HepG2 (cell line): Measurements from ENCODE around the gene KHNYN. TPM values are rescaled to one million over a fixed set of nuclear protein-coding genes. Genes with fewer than 3 reads are reported as not detected.

ENCODE experiments used
- ATF7-NPFF ChIP-seq: sonication (generic); formaldehyde crosslinking; IDR thresholded peaks from 2 replicates; pipeline ENCODE4 v1.8.1; 2023; ENCODE audit warnings: mild to moderate bottlenecking, low read depth, missing genetic modification reagents, moderate library complexity
- NFYC ChIP-seq: IDR thresholded peaks from 2 replicates; pipeline ENCODE4 v1.6.1; 2016; ENCODE audit warnings: missing genetic modification reagents, missing compliant biosample characterization
- POLR2AphosphoS2 ChIP-seq: IDR thresholded peaks from 2 replicates; pipeline ENCODE4 v1.6.1; 2011; ENCODE audit warnings: low read depth, low read length, improper control_type of control experiment
- PRPF4 ChIP-seq: fragments of 200-400 bp; formaldehyde crosslinking; IDR thresholded peaks from 2 replicates; pipeline ENCODE4 v1.6.1; 2016; ENCODE audit warnings: low read length, low read depth; ENCODE audit not compliant: poor library complexity, severe bottlenecking
- RARA ChIP-seq: IDR thresholded peaks from 2 replicates; pipeline ENCODE4 v1.6.1; 2016; ENCODE audit warnings: missing genetic modification reagents, missing compliant biosample characterization
- SMAD9 ChIP-seq: sonication (generic); formaldehyde crosslinking; IDR thresholded peaks from 2 replicates; pipeline ENCODE4 v1.5.1; 2020; ENCODE audit warnings: mild to moderate bottlenecking, missing genetic modification reagents
- TEF ChIP-seq: sonication (generic); formaldehyde crosslinking; IDR thresholded peaks from 2 replicates; pipeline ENCODE4 v1.5.0; 2020; ENCODE audit warnings: missing genetic modification reagents
- ZFYVE20 ChIP-seq: sonication (generic); formaldehyde crosslinking; IDR thresholded peaks from 2 replicates; pipeline ENCODE4 v1.8.0; 2023; ENCODE audit warnings: low read depth, mild to moderate bottlenecking, moderate library complexity, missing genetic modification reagents, borderline replicate concordance
- ZNF616 ChIP-seq: sonication (generic); formaldehyde crosslinking; IDR thresholded peaks from 2 replicates; pipeline ENCODE4 v1.5.0; 2020; ENCODE audit warnings: low read depth, mild to moderate bottlenecking, missing genetic modification reagents
- ZNF619 ChIP-seq: sonication (generic); formaldehyde crosslinking; IDR thresholded peaks from 2 replicates; pipeline ENCODE4 v1.4.0; 2020; ENCODE audit warnings: mild to moderate bottlenecking, missing genetic modification reagents
- ZNF724P ChIP-seq: sonication (generic); formaldehyde crosslinking; IDR thresholded peaks from 2 replicates; pipeline ENCODE4 v1.8.0; 2022; ENCODE audit warnings: missing genetic modification reagents, borderline replicate concordance
- polyA plus RNA-seq, 8 experiments: library from polyadenylated mRNA; depleted of rRNA in 3 of 8; stranded (reverse) in 7 of 8; unstranded in 1 of 8; fragments of >200 nt; fragmentation: Illumina TruSeq in 4 of 8; extraction: Trizol in 4 of 8; gene quantifications; 2 replicates each; pipeline versions ENCODE4 v1.2.1 to v1.2.3, GENCODE V29; 2011 to 2016; ENCODE audit warnings: low read depth in 4 of 8, missing spikeins in 1 of 8, mixed read lengths in 1 of 8; ENCODE audit not compliant: insufficient read depth in 1 of 8
- total RNA-seq, 5 experiments: library from RNA; depleted of rRNA; stranded (reverse); fragments of >200 nt; fragmentation: Illumina TruSeq; extraction: Trizol; gene quantifications; 2 replicates each; pipeline ENCODE4 v1.2.3, GENCODE V29; 2016; ENCODE audit warnings: low read depth in 1 of 5
- TF ChIP-seq, protein P1 (sequence below), 2 experiments: fragments of 450-650 bp in 1 of 2; sonication (generic) in 1 of 2; formaldehyde crosslinking in 1 of 2; IDR thresholded peaks; 2 replicates each; pipeline versions ENCODE4 v1.6.1 to v1.8.0; 2016 to 2022; ENCODE audit warnings: antibody characterized with exemption in 1 of 2, mild to moderate bottlenecking in 1 of 2, missing genetic modification reagents in 1 of 2
- TF ChIP-seq, protein P2 (sequence below): sonication (generic); formaldehyde crosslinking; conservative IDR thresholded peaks from 2 replicates; pipeline ENCODE4 v1.5.0; 2020; ENCODE audit warnings: missing genetic modification reagents

KHNYN gene
- total and polyA plus RNA-seq, 2 of the 13 experiments (the other 11 are each of a cell fraction or from before 2014, with no cell fraction given) = 52.8 to 75.7 TPM

- TF ChIP-seq, protein P1, sequence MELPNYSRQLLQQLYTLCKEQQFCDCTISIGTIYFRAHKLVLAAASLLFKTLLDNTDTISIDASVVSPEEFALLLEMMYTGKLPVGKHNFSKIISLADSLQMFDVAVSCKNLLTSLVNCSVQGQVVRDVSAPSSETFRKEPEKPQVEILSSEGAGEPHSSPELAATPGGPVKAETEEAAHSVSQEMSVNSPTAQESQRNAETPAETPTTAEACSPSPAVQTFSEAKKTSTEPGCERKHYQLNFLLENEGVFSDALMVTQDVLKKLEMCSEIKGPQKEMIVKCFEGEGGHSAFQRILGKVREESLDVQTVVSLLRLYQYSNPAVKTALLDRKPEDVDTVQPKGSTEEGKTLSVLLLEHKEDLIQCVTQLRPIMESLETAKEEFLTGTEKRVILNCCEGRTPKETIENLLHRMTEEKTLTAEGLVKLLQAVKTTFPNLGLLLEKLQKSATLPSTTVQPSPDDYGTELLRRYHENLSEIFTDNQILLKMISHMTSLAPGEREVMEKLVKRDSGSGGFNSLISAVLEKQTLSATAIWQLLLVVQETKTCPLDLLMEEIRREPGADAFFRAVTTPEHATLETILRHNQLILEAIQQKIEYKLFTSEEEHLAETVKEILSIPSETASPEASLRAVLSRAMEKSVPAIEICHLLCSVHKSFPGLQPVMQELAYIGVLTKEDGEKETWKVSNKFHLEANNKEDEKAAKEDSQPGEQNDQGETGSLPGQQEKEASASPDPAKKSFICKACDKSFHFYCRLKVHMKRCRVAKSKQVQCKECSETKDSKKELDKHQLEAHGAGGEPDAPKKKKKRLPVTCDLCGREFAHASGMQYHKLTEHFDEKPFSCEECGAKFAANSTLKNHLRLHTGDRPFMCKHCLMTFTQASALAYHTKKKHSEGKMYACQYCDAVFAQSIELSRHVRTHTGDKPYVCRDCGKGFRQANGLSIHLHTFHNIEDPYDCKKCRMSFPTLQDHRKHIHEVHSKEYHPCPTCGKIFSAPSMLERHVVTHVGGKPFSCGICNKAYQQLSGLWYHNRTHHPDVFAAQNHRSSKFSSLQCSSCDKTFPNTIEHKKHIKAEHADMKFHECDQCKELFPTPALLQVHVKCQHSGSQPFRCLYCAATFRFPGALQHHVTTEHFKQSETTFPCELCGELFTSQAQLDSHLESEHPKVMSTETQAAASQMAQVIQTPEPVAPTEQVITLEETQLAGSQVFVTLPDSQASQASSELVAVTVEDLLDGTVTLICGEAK (IDR thresholded peaks at IDR 0.05) = peak; percentile 94
- TF ChIP-seq, protein P1 (CRISPR knock-in tag; IDR thresholded peaks at IDR 0.05) = peak; percentile 84
- TF ChIP-seq PRPF4 (no peak), ZFYVE20 (peak; percentile 89), ZNF724P (CRISPR knock-in tag) (peak; percentile 74), SMAD9 (CRISPR knock-in tag) (no peak; the same call in 1 of the 2 replicates), ZNF616 (CRISPR knock-in tag) (peak; percentile 84), TEF (CRISPR knock-in tag) (no peak), RARA (peak; percentile 3; the same call in 1 of the 2 replicates), ATF7-NPFF (peak; percentile 94), NFYC (peak; percentile 92), ZNF619 (peak; percentile 100), POLR2AphosphoS2 (0 out of 2 replicates have a peak, but pooled peaks have one; percentile 81)
- TF ChIP-seq, protein P2, sequence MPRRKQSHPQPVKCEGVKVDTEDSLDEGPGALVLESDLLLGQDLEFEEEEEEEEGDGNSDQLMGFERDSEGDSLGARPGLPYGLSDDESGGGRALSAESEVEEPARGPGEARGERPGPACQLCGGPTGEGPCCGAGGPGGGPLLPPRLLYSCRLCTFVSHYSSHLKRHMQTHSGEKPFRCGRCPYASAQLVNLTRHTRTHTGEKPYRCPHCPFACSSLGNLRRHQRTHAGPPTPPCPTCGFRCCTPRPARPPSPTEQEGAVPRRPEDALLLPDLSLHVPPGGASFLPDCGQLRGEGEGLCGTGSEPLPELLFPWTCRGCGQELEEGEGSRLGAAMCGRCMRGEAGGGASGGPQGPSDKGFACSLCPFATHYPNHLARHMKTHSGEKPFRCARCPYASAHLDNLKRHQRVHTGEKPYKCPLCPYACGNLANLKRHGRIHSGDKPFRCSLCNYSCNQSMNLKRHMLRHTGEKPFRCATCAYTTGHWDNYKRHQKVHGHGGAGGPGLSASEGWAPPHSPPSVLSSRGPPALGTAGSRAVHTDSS (CRISPR knock-in tag) = peak; percentile 86; the same call in 1 of the 2 replicates
These were observed 12.7 kb downstream of the KHNYN start, which contains the start of gene SDR39U1 (continued) for GRCh38 chr14:24442240-24443052.
